GM10248 (cell line): ENCODE results near the gene DTNBP1.

ENCODE experiments used
- CTCF ChIA-PET: fragments of 300-600 bp; sonication (Branson Sonifier 250); formaldehyde crosslinking; extraction: SDS; loops from one replicate; lab custom pipeline; 2021; ENCODE audit warnings: antibody characterized with exemption; lab: Yijun Ruan, JAX
- POLR2A ChIA-PET: fragments of 350-650 bp; sonication (Branson Sonifier 250); formaldehyde crosslinking; extraction: SDS; loops from one replicate; lab custom pipeline; 2020; ENCODE audit warnings: antibody characterized with exemption; lab: Yijun Ruan, JAX
- DNase-seq: peaks from one replicate; pipeline ENCODE4 v3.0.0; 2012; ENCODE audit errors: extremely low spot score
- CTCF ChIP-seq: IDR thresholded peaks from 2 replicates; pipeline ENCODE4 v1.5.1; 2012; ENCODE audit warnings: mild to moderate bottlenecking, low read depth; ENCODE audit errors: extremely low read depth, missing control alignments, control extremely low read depth

The DTNBP1 gene

GRCh38 chr6:15507746-15508145 is 155.1 kb downstream of the DTNBP1 start:
- no peak for DNase-seq
- ChIA-PET POLR2A (no interaction called here), CTCF (no interaction called here)
- TF ChIP-seq CTCF = no peak

GRCh38 chr6:15507221-15507620 is 155.6 kb downstream of the DTNBP1 start:
- no peak for DNase-seq
- ChIA-PET POLR2A (no interaction called here), CTCF (no interaction called here)
- TF ChIP-seq CTCF = no peak

GRCh38 chr6:15506066-15506465 is 156.8 kb downstream of the DTNBP1 start:
- no peak for DNase-seq
- TF ChIP-seq CTCF = no peak
- ChIA-PET POLR2A (no interaction called here), CTCF (interaction anchor here (1.3 kb wide), 1 partner anchor 14 kb away, joined by 5 read pairs; no protein-coding TSS in a partner anchor)

GRCh38 chr6:15505463-15505918 is 157.3 kb downstream of the DTNBP1 start:
- DNase-seq = no peak
- ChIA-PET POLR2A (no interaction called here), CTCF (interaction anchor here (1.3 kb wide), 1 partner anchor 13 kb away, joined by 5 read pairs; no protein-coding TSS in a partner anchor)
- TF ChIP-seq CTCF = no peak

- ChIA-PET CTCF (interaction anchor here (1.0 to 1.4 kb wide), 2 partner anchors 13 to 15 kb away, joined by 3 read pairs; no protein-coding TSS in a partner anchor), POLR2A (no interaction called here)
- TF ChIP-seq CTCF = no peak
- no peak for DNase-seq
Observed at GRCh38 chr6:15504581-15505350, 158.1 kb downstream of the DTNBP1 start.

GRCh38 chr6:15504040-15504495 is 158.8 kb downstream of the DTNBP1 start:
- ChIA-PET POLR2A (no interaction called here), CTCF (interaction anchor here (1.0 to 1.5 kb wide), 3 partner anchors 12 to 119 kb away, joined by 3 read pairs; no protein-coding TSS in a partner anchor)
- DNase-seq = no peak
- TF ChIP-seq CTCF = no peak
